Uterus (tissue), 4 donors: ENCODE measurements around the gene NT5DC3. TPM values are rescaled to one million over a fixed set of nuclear protein-coding genes. Genes with fewer than 3 reads are reported as not detected.
A peak's percentile ranks its signal among the peaks of the same experiment; 100 is the strongest.

Experiments used
- DNase-seq, 2 donors: peaks; one replicate each; pipeline ENCODE4 v3.0.0-alpha.2; 2019 to 2020
- H3K27ac ChIP-seq, 2 donors: fragments of 200-600 bp; sonication (generic); 1 replicate in 1 of 2; 2 replicates in 1 of 2; pipeline ENCODE4 v1.5.1; 2016 to 2018
- H3K27me3 ChIP-seq, 2 donors: fragments of 200-600 bp; sonication (generic); one replicate each; pipeline ENCODE4 v1.5.1; 2018 to 2019; ENCODE audit warnings: control low read depth in 1 of 2
- H3K36me3 ChIP-seq, 2 donors: fragments of 200-600 bp; sonication (generic); one replicate each; pipeline ENCODE4 v1.5.1; 2019; ENCODE audit warnings: control low read depth in 1 of 2
- H3K4me1 ChIP-seq, 2 donors: fragments of 200-600 bp; sonication (generic); one replicate each; pipeline ENCODE4 v1.5.1; 2018 to 2019; ENCODE audit warnings: control low read depth in 1 of 2
- H3K4me3 ChIP-seq, 2 donors: fragments of 200-600 bp; sonication (generic); 1 replicate in 1 of 2; 2 replicates in 1 of 2; pipeline ENCODE4 v1.5.1; 2018 to 2019; ENCODE audit warnings: mild to moderate bottlenecking in 1 of 2
- H3K9me3 ChIP-seq, 2 donors: fragments of 200-600 bp; sonication (generic); one replicate each; pipeline ENCODE4 v1.5.1; 2019; ENCODE audit warnings: control low read depth in 1 of 2
- CTCF ChIP-seq, 4 experiments: fragments of 200-600 bp in 2 of 4; fragments of 450-650 bp in 2 of 4; sonication (generic) in 2 of 4; IDR thresholded peaks; one replicate each; pipeline ENCODE4 v1.5.1; 2016 to 2019; ENCODE audit warnings: antibody characterized with exemption in 4 of 4, mild to moderate bottlenecking in 2 of 4, moderate library complexity in 1 of 4
- POLR2A ChIP-seq, 2 donors: fragments of 450-650 bp; IDR thresholded peaks; one replicate each; pipeline ENCODE4 v1.6.1; 2016; ENCODE audit warnings: antibody characterized with exemption in 2 of 2, mild to moderate bottlenecking in 1 of 2, moderate library complexity in 1 of 2
- intact Hi-C: fragments of 100-400 bp; cut with DNase I; formaldehyde crosslinking; loops from one replicate; pipeline ENCODE4 v1.15.1; 2023; ENCODE audit warnings: low total_unique reads
- total RNA-seq, 4 donors: library from RNA; depleted of rRNA in 3 of 4; stranded (reverse); fragments of >200 nt in 3 of 4; gene quantifications; one replicate each; pipeline versions ENCODE4 v1.1.0 to v1.2.4, GENCODE V29; 2014 to 2023
- donor health status: DM: yes; HTN: yes; CAD: no.

Gene NT5DC3
- 10 to 100 TPM in 3 of 4 donors, 1 to 10 TPM in 1; 5.6 to 60.9 (median 15.9) TPM for total RNA-seq

GRCh38 chr12:103840876-103841689, at the start of gene NT5DC3:
TSS of gene NT5DC3 (minus strand) at chr12:103841234. CDS start at chr12:103841156, 78 bp downstream.
- Histone ChIP-seq H3K9me3 (no peaks in the 10 kb centered on the region), H3K27me3 (no peaks in the 10 kb centered on the region), H3K36me3 (no peaks in the 10 kb centered on the region), H3K4me1 (no peaks in the 10 kb centered on the region), H3K4me3 (peak within 1 kb of the TSS; percentile 95 to 99), H3K27ac (peak within 1 kb of the TSS; percentile 90 to 91)
- TF ChIP-seq POLR2A (IDR thresholded peaks at IDR 0.05) (peak; percentile 89 to 97), CTCF (IDR thresholded peaks at IDR 0.05) (peak in 2 of 4 experiments; percentile 8 to 40)
- DNase-seq = peak; percentile 78 to 81
- intact Hi-C loops = no loop called here

- Histone ChIP-seq H3K9me3 (no peaks in the 10 kb centered on the region), H3K4me1 (no peaks in the 10 kb centered on the region), H3K4me3 (no peak overlapping the region), H3K36me3 (no peaks in the 10 kb centered on the region), H3K27ac (no peak overlapping the region), H3K27me3 (no peaks in the 10 kb centered on the region)
- intact Hi-C loops = no loop called here
- TF ChIP-seq POLR2A (IDR thresholded peaks at IDR 0.05) = no peak
- no peak for TF ChIP-seq CTCF (IDR thresholded peaks at IDR 0.05)
- DNase-seq = no peak
Measured at GRCh38 chr12:103887738-103888137, 46.7 kb upstream of the NT5DC3 start.

- Histone ChIP-seq H3K9me3 (no peaks in the 10 kb centered on the region), H3K36me3 (no peaks in the 10 kb centered on the region), H3K27me3 (no peaks in the 10 kb centered on the region), H3K4me1 (no peaks in the 10 kb centered on the region), H3K27ac (no peak overlapping the region), H3K4me3 (no peak overlapping the region)
- TF ChIP-seq POLR2A (IDR thresholded peaks at IDR 0.05) (no peak), CTCF (IDR thresholded peaks at IDR 0.05) (no peak)
- intact Hi-C loops = no loop called here
- DNase-seq = no peak
Measured at GRCh38 chr12:103886195-103886797, 45.3 kb upstream of the NT5DC3 start.

- H3K4me3 ChIP-seq = no peak overlapping the region
- no peak for DNase-seq
Measured at GRCh38 chr12:103884316-103884715, 43.3 kb upstream of the NT5DC3 start.

More at GRCh38 chr12:103884316-103884715, 43.3 kb upstream of the NT5DC3 start:
- Histone ChIP-seq H3K9me3 (no peaks in the 10 kb centered on the region), H3K36me3 (no peaks in the 10 kb centered on the region), H3K27ac (no peak overlapping the region), H3K27me3 (no peaks in the 10 kb centered on the region), H3K4me1 (no peaks in the 10 kb centered on the region)
- intact Hi-C loops = no loop called here
- TF ChIP-seq CTCF (IDR thresholded peaks at IDR 0.05) (no peak), POLR2A (IDR thresholded peaks at IDR 0.05) (no peak)
